Measurements from ENCODE around the gene TMEM86A.
A peak's percentile ranks its signal among the peaks of the same experiment; 100 is the strongest.

The TMEM86A gene

DNA sequence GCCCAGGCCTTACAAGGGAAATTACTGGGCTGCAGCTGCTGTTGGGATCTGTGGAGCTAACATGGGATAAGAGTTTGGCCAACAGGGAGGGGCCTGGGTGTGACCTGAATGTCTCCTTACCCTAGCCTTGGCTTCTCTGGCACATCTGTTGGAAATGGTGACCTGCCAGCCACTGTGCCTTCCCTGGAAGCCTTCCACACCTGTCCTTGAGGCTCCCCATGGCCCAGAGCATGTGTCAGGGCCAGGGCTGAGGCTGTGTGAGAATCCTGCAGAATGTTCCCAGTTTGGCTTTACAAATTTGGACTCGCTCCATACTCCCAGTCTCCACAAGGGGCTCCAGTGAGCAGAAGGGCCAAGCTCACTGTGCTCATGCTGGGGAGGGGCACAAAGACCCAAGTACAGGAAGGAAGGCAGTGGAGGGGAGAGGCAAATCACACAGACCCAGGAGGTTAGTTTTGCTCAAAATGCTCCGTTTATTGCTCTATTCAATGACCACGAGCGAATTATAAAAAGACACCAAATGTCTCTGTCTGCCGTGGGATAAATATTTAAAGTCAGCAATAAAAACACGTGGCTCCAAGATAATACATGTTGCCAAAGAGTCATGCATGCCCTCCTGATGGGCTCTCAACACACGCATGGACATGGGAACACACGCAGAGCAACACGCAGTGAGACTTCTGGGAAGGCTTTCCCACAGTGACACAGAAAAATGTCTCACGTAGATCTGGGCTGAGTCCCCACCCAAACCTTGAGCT is 29.1 kb downstream of the TMEM86A start:
- DNase-seq, result peak; percentile 30

DNA sequence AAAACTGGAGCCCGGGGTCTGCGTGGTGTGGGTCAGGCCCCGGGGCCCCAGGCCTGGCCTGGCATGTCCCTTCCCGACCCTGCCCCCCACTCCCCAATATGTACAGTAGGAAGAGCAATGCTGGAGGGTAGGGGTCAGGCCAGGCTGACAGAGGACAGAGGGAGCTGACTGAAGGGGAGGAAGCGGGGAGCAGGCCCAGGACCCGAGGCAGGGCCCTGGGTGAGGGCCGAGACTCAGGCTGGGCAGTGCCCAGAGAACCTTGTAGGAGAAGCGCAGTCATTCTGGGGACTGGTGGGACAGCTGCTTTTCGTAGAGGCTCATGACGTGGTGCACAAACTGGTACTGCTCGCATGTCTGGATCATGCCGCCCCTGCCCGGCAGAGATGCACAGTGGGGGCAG is 30.1 kb downstream of the TMEM86A start:
- no peak for DNase-seq

DNA sequence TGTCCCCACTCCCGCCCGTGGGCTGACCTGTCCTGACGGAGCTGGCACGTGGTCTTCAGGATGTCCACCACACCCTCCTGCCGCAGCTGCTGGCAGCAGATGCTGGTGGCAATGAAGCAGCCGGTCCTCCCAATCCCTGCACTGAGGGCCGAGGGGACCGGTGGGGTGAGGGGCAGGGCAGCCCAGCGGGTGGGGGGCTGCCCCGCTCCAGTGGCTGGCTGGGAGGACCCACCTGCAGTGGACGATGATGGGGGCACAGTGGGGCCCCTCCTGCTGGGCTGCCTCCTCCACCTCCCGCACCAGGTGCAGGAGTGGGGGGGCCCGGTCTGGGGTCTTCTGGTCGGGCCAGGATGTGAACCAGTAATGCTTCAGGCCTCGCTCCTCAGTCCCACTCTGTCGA is 30.8 kb downstream of the TMEM86A start:
- no peak for DNase-seq

DNA sequence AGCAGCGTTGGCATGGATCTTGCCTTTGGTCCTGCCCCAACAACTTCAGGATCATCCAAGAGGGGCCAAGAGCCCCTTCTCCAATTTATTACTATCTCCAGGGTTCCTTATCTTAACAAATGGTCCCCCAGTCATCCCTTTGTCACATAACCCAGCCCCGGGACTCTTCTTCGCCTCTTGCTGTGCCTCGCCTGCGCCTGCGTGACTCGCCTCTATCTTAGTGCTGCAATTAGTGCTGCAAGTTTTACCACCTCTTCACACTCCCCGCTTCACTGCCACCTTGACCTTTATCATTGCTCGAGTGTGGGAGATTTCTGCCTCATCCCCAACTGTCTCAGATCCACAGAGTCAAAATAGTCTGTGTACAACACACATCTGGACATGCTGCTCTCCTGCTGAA is 31.4 kb downstream of the TMEM86A start:
- DNase-seq, result no peak

DNA sequence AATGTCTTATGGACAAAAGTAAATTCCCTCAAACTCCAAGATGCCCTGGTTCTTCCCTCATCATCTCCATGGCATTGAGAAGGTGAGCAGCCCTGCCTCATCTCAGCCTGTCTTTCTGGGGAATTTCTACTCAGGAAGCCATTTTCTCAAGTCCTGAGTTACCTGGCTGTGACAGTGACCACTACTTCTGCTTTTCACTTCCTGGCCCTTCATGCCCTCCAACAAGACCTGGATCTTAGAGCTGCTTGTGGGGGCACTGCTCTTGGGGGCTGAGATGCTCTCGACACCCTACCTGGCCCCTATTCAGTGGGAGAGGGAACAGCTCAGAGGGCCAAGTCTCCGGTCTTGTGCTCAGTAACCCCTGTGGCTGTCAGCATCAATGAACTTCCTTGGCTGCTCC is 32.9 kb downstream of the TMEM86A start:
- DNase-seq, result no peak

DNA sequence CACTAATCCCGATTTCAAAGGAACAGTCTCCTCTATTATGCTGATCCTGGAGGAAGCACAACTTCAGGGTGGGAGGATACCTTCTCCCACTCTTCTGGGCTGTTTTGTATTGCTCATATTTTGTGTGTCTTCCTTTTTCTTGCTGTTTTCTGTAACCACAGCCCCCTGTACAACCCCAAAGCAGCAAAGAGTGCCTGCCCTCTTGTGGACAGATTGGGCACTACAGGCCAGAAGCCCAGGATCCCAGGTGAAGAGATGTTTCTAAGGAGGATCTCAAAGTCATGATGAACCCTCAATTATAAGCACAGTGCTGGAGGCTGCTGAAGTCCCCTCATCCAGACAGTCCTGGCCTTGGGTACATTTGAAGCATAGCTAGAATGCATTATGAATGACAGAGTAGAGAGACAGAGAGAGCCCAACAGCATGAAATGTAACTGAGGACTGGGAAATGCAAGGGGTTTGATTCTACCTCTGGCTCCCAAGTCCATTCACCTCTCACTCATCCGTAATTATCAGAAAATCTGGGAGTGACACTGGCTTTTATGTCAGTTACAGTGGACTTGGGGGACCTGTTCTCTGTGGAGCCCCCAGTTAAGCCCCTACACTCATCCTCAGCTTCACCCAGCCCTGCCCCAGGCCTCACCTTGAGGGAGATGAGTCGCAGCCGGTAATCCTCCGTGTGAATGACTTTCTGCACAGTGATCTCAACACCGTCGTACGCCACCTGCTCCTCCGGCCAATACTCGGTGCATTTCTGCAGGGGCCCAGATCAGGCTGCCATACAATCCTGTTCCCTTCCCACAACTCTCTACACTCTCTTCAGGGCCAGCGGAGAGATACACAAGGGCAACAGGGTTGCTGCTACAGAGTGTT is 33.6 kb downstream of the TMEM86A start:
- peak; percentile 34 for DNase-seq

DNA sequence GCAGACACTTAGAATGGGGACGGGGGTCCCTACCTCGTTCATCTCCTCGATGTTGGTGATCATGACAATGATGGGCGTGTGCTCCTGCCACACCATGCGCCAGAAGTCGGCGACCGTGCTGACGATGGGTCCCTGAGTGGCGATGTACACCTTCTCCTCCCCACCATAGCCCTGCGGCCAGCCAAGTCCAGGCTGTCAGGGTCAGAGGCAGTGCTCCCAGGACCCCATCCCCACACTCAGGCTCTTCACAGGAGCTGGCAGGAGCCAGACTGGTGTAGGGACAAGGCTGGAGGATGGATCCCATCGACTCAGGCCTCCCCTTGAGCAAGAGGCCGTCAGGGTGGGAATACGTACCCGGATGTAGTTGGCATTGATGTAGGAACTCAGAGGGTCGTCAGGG is 34.6 kb downstream of the TMEM86A start:
- DNase-seq, result no peak

DNA sequence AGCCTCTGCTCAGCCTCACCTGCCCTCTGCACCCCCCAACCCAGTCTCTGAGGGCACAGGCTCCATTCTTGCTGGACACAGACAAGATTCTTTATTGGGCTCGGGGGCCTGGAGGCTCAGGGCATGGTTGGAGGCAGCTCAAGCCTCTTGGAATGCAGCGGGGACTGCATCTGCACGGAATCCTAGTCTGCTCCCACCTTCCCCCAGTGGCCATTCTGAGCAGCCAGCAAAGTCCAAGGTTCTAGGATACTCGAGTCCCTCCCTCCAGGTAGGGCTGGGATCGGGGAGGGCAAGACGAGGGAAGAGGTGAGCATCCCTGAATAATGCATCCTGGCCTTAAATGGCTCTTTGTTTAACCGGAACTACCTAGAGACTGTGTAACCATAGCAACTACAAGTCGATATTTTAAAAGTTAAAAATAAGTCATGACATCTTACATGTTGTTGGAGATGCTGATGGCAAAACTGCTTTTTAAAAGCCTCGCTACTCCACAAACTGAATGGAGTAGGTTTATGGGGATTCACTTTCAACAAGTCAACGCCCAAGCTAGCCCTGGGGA is 38.1 kb downstream of the TMEM86A start:
- DNase-seq, result no peak

DNA sequence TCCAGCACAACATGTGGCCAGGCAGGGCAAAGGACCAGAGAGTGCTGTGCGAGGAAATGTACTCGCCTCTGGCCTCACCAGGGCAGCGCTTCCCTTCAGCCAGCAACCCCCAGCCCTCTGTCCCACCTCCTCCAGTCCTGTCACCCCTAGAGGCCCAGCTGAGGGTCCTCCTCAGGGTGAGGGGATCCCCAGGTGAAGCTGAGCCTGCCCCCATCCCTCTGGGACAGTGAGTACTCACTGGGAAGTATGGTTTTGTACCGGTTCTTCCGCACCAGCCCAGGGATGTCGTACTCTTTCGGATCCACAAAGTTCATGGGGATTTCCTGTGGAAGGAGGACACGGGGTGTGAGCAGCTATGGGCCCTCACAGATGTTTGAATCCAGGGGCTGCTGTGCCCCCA is 39.1 kb downstream of the TMEM86A start:
- no peak for DNase-seq

DNA sequence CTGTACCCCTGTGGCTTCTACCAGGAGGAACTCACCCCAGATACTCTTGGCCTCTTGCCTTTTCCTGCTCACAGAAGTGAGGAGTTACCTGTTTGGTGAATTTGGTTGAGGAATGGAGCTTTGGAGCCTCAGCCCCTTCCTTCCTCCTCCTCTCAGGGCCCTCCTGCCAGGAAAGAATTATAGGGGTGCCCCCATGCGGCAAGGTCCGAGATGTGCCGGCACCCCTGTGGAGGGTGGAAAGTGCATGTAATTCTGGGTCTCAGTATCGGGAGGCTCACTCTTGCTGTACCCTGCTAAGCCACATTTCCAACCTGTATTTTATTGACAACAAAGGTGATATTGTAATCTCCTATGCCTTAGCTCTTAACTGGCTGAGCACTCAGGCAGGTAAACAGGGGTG is 41.1 kb downstream of the TMEM86A start:
- DNase-seq, result no peak

DNA sequence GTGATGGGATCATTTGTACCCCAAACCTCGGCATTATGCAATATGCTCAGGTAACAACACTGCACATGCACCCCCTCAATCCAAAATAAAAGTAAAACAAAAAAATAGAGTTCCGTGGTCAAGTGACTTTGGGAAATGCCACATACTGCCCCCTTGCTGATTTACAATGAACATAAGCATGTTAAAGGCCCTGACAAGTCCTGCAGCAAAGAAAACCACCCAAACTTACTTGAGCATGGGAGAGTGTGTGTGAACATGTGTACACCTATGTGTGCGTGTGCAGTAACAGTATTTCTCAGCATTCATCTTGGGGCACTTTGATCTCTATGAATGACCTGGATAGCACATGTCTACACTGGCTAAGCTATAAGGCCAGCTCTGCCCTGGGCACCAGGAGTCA is 43.2 kb downstream of the TMEM86A start:
- DNase-seq, result no peak

DNA sequence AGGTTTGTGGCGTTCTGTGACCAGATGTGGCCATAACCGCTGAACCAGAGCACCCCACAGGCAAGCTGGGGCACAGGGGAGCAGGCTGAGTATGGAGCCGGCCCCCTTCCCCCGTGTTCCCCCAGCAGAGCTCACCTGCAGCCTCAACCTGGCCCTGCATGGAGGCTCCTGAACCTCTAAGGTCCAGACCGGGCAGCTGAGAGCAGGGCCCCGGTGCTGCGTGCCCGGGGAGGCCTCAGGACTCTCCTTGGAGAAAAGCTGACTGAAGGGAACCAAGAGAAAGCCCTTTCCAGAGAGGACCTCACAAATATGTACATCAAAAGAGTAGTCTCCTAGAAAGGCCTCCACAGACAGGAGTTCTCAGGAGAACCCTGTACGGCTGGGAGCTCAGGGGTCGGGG is 44.8 kb downstream of the TMEM86A start:
- no peak for DNase-seq

DNA sequence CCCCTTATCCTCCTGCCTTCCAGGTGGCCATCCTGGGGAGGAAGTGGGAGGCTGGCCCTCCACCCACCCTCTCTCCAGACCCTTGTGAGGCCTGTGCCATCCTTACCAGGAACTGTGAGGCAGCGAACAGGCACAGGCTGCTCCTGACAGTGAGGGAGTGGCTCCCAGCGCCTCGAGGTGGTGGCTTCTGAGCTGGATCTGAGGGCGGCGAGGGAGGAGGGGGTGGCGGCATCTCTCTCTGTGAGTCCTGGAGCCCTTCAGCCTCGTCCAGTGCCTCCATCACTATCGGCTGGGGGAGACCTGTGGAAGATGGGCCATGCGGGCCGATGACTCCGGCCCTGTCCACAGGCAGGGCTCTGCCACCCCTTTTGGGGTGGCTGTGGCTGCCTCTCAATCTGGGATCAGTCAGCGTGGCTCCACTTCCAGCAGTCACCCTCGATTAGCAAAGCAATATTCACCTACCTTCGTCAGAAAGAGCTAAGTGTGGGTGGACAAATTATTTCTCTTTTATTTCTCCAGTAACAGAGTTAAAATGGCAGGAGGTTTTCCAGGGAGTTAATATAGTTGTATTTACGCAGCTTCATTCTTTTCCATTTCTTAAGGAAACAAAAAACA is 45.4 kb downstream of the TMEM86A start:
- DNase-seq, result no peak

DNA sequence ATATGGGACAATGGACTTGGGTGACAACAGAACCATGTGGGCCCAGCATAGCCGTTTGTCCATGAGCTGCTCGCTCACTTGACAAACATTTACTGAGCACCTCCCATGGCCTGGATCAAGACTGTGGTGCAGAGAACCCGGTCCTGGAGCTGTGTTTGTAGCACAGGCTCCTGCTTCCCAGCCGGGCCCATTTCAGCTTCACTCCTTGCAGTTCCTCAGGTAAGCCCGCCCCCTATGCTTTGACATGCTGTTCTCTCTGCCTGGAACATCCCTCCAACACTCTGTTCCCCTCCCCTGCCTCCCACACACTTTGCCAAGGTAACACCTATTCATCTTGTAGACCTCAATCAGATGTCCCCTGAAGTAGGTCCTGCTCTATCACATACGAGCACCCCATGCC is 46.7 kb downstream of the TMEM86A start:
- no peak for DNase-seq

DNA sequence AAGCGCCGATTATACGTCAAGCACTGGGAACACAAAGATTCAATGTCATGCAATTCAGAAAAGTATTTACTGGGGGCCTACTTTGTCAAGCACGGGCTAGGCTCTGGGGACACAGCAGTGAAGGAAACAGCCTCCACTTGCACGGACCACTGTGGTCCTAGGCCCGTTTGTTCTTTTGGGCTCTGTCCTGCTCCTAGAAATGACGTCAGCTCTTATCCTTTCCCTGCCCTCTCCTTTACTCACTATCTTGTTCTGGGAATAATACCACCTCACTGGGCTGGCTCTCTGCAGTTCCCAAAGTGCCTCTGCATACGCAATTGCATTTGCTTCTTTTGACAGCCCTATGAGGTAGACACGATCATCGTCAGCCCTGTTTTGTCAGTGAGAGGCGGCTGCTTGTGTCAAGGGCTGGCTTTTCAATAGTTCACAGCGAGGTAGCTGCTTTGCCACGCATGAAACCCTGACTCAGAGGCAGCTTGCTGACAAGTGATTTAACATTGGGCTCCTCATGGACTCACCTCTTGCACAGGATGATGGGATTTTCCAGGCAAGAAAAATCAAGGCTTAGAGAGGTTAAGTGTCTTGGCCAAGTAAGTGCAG is 50.3 kb downstream of the TMEM86A start:
- DNase-seq, result no peak

DNA sequence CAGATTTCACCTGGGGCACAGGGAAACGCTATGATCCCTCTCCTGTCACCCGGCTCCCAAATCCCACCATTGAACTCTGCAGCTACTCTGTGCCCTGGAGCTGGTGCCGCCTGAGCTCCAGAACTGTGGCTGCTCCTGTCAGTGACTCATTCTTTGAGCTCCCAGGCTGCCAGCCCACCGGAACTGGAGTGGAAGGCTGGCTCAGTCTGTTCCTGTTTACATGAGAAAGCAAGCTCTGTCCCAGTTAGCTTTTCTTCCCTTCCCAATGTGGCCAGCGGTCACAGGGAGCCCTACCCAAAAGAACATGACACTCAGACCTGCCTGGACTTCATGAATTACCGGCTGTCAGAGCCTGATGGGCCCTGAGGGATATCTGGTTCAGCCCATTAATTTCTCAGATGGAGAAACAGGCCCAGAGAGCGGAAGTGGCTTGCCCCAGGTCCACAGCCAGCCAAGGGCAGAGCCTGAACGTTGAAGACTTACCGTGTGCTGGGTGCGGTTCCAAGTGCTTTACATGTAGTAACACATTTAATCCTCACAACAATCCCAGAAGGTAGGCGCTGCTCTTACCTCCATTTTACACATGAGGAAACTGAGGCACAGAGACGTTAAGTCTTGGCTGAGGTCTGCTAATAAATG is 51.2 kb downstream of the TMEM86A start:
- peak; percentile 62 for DNase-seq

DNA sequence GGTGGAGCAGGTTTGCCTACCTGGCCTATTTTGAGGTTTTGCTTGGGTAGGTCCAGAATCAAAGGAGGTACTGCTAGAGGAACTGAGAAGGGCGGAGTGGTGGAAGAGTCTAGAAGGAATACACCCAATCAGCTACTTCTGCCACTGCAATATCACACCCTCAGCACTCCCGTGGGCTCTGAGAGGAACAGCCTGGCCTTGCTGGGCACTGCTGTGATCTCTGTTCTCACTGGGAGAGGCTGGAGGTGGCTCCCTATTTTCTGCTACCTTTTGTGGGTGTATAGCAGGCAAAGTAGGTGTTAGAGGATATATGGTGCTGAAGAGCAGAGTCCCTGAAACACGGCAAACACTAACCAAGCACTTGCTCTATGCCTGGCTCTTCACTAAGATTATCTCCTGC is 52.4 kb downstream of the TMEM86A start:
- no peak for DNase-seq

DNA sequence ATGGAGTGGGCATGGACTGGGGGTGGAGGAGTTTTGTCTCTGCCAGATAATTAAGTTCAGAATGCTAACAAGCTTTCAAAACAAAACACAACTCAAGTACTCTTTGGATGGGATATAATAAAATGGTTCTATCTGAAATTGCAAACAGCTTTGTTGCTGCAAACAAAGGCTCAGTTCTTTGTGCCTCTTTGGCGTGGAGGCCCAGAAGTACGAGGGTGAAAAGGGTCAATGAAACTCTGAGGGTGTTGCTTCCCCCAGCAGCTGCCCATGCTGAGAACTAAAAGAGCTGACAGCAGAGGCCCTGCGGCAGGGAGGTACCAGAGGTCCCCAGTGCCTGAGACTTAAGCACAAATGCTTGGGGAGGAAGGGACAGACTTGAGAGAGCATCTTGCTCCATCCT is 53.9 kb downstream of the TMEM86A start:
- no peak for DNase-seq

DNA sequence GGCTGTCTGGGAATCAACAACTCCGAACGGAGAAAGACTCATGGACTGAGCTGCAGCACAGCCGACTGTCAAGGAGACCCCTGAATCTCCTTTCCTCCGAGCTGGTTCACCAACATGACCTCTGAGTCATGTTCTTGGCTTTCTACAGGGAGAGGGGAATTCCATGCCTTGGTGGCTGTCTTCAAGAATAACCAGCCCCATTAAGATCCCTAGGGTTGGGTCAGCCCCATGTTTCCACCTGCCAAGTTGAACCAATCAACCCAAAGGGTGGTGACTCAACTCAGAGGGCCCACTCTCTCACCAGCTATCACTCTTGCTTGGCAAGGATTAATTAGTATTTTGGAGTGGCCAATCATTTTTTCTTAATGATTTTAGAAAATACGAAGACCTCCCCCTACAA is 55.7 kb downstream of the TMEM86A start:
- DNase-seq, result no peak

All from fibroblast of skin of right biceps (primary cell).